HG03457 (cell line): Measurements from ENCODE around the gene DISP2.

Experiments used
- ATAC-seq: cut with Tn5 transposase; IDR thresholded peaks from one replicate; pipeline ENCODE4 v1.9.1; 2021; ENCODE audit warnings: moderate number of reproducible peaks; ENCODE audit not compliant: unreplicated experiment

Gene DISP2

GRCh38 chr15:40418126-40418525 lies 60.1 kb downstream of the DISP2 start:
- no peak for ATAC-seq

GRCh38 chr15:40420071-40420713 lies 62.2 kb downstream of the DISP2 start:
- no peak for ATAC-seq

- ATAC-seq: no peak
Observed at GRCh38 chr15:40420793-40421192, 62.8 kb downstream of the DISP2 start.

- no peak for ATAC-seq
Observed at GRCh38 chr15:40421246-40422157, 63.5 kb downstream of the DISP2 start.

- ATAC-seq: no peak
Observed at GRCh38 chr15:40424483-40425115, 66.6 kb downstream of the DISP2 start.

GRCh38 chr15:40425681-40426080 lies 67.7 kb downstream of the DISP2 start:
- no peak for ATAC-seq

- ATAC-seq: no peak
Observed at GRCh38 chr15:40427188-40427587, 69.2 kb downstream of the DISP2 start.

GRCh38 chr15:40428185-40428584 lies 70.2 kb downstream of the DISP2 start:
- no peak for ATAC-seq
